Renal cortex interstitium (tissue), 11 donors: ENCODE measurements around the gene CRMP1. TPM values are rescaled to one million over a fixed set of nuclear protein-coding genes. Genes with fewer than 3 reads are reported as not detected.

Source experiments
- DNase-seq, 11 donors: peaks; one replicate each; pipeline ENCODE4 v3.0.0-alpha.2; 2013; ENCODE audit warnings: low read depth in 9 of 11, low spot score in 4 of 11; ENCODE audit errors: extremely low read depth in 1 of 11
- polyA plus RNA-seq, 3 donors: library from polyadenylated mRNA; unstranded; fragments of 120-200 nt; gene quantifications; one replicate each; pipeline ENCODE4 v1.2.1, GENCODE V29; 2013; ENCODE audit not compliant: insufficient read length in 3 of 3

Gene CRMP1
- polyA plus RNA-seq, 3 donors, result 51.0 to 59.1 (median 52.3) TPM

GRCh38 chr4:5924461-5925125 is 31.7 kb upstream of the CRMP1 start:
- no peak for DNase-seq

- DNase-seq, result no peak
Measured at GRCh38 chr4:5923376-5923775, 30.5 kb upstream of the CRMP1 start.

DNA sequence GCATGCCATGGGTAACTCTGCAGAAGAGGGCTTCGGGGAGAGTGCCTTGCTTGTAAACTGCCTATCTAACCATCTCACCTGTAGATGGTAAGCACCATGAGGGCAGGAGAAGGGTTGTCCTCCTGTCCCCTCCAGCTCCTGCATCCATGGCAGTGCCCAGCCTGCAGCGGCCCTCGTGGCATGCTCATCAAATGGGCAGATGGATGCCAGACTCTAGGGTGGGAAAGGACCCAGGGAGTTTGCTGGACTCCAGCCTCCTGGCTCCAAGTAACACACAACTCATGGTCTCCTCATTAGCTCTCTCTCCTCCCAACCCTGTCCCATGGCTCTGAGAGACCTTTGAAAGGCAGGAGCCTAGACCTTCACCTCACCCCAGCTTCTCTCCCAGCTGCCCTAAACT is 29.7 kb upstream of the CRMP1 start:
- no peak for DNase-seq

DNA sequence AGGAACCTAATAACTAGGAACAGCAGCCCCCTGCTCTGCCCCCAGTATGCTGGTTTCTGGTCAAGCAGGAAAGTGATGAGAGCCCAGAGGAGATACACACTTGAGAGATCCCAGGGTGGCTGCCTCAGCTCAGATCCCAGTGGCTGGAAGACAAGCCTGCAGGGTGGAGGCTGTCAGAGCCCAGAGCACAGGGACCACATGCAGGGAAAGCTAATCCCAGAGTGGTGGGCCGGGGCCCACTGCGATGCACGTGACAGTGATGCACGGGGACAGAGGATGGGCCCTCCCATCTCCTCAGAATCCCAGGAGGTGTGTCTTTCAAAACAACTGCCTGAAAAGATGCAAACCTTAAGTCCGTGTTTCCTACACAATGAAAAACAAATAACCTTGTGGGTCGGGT is 29.1 kb upstream of the CRMP1 start:
- no peak for DNase-seq

DNA sequence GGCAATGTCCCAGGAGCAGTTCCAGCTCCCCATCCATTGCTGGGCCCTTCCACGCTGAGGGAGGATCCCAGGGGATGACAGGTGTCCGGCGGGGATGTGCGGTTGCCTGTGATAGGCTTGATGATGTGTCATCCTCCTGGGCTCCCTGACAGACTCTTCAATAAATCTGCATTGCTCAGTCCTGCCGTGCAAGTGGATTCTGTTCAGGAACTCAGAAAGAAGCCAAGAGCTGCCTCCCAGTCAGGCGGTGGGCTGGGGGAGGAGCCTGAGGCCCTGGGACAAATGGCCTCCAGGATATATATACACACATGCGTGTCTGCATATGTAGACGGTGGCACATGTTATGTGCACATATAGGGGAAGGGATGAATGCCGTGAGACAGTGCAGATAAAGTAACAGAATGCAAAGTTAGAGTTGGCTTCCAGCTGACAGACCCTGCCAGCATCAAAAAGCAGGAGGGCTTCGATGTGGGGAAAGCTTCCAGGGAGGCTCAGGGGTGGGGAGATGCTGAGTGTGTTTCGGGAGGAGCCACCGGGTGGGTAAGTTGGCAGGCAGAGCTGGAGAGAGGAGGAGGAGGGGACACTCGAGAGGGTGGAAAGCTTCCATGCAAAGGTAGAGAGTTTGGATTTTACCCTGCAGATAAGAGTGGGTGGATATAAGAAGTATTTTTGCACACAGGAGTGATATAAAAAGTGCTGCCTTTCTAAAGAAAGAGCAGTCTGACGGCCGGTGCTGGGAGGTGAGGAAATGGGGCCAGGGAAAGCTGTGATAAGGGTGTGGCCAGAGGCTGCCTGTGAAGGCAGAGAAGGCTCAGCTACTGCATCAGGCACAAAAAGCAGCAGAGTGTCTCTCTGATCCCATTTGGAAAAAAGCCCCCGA is 28.5 kb upstream of the CRMP1 start:
- no peak for DNase-seq

DNA sequence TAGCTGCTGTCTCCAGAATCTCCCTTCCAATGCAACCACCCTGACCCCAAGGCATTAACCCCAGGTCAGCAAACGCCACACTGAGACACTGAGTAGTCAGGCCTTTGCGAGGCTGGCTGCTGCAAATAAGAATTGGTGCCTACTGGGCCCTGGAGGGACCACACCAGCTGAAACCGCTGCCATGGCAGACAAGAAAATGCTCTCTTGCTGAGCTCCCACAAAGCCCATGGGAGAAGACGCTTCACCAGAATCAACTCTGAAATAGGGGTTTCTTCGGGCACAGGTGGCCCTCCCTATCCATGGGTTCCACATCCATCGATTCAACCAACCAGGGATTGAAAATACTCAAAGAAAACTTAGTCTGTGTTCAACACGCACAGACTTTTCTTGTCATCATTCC is 26.7 kb upstream of the CRMP1 start:
- no peak for DNase-seq

DNA sequence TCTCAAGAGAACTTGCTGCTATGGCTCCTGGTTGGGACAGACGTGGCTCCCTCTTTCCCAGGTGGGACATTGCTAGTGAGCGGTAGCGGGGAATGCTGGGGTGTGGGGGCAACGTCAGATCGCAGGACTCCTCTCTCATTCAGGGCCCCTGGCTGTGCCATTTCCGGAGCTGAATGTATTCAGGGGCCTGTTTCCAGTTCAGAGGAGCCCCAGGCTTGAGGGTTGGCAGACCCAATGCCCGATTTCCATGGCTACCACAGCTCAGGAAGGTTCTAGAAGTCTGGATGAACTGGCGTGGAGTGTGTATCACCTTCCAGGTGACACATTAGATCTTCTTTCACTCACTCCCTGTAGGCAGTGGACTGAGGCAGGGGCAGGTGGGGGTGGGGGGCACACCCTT is 26.2 kb upstream of the CRMP1 start:
- no peak for DNase-seq

DNA sequence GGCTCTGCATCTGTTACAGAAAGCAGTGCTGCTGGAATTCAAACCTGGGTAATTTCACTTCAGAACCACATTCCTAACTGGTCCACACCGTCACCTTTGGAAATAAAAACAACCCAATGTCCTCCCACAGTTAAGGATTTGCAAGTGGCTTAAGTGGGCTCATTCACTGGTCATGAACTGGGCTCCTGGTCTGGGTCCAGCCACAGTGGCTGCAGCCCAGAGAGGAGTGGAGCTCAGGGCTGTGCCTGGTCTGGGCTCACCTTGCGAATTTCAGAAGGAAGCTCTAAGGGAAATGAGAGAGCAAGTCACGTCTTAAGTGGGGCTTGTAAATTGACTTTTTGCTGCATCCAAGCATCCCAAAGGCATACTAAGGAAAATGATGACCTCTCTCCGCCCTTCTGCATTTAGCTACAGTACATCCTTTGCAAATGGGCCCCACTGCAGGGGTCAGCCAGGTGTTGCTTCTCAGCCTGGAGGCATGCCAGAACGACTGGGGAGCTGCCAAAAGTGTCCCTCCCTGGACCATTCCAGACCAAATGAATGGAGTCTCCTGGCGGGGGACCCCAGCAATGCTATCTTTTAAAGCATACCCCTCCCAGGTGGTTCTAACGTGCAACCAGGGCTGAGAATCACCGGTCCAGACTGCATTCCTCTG is 25.6 kb upstream of the CRMP1 start:
- no peak for DNase-seq

GRCh38 chr4:5917672-5918071 is 24.8 kb upstream of the CRMP1 start:
- no peak for DNase-seq

DNA sequence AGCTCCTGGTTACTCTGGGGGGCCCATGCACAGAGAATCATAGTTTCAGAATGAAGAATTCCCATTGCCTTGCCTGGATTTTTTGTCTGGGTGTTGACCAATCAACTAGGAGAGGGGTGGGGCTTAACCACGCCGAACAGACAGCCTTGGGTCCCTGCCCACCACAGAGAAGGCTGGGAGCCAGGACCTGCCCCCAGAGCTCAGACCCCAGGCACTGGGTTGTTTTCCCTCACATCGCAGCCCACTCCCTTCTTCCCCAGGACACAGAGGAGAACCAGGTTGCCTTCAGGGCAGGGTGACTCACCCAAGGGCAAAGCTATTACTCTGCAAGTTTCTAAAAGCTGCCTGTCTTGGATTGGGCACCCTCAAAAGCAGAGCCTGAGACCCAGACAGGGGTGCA is 23.3 kb upstream of the CRMP1 start:
- DNase-seq, result no peak

DNA sequence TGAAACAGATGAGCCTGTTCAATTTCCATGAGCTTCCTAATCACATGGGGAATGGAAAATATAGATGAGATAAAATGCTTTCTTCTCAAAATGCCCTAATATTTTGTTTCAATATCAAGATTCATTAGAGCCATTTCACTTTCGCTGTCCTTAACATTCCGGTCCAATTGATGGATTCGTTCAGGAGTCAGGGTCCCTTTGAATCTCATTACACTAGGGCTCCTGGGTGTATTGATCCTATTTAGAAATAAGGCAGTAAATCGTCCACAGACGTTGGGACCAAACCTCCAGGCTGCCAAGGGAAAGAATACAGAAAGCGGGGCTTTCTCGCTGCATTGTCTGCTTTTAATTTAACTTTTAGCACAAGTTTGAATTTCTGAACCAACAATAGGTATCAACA is 20.6 kb upstream of the CRMP1 start:
- no peak for DNase-seq

GRCh38 chr4:5912614-5913019 is 19.7 kb upstream of the CRMP1 start:
- no peak for DNase-seq

GRCh38 chr4:5908876-5909427 is 16.1 kb upstream of the CRMP1 start:
- no peak for DNase-seq

- DNase-seq, result no peak
Measured at GRCh38 chr4:5906191-5906590, 13.3 kb upstream of the CRMP1 start.

GRCh38 chr4:5905714-5906113 is 12.8 kb upstream of the CRMP1 start:
- no peak for DNase-seq

GRCh38 chr4:5900844-5901243 is 8.0 kb upstream of the CRMP1 start:
- DNase-seq, result no peak

DNA sequence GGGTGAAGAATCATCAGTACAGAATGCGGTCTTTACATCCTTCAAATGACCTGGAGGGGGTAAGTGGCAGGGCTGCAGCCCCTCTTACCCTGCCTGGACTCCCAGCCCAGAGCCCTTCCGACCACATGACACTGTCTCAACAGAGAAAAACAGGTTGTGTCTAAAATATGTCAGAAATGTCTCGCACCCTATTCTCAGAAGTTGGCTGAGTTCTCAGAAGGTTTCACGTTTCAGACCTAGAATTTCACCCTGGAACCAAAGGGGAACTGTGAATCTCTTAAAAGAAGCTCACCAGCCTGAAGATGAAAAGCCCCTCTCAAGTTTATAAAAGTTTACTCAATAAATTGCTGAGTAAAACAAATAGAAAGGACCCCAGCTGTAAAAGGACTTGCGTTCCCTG is 7.0 kb upstream of the CRMP1 start:
- no peak for DNase-seq

DNA sequence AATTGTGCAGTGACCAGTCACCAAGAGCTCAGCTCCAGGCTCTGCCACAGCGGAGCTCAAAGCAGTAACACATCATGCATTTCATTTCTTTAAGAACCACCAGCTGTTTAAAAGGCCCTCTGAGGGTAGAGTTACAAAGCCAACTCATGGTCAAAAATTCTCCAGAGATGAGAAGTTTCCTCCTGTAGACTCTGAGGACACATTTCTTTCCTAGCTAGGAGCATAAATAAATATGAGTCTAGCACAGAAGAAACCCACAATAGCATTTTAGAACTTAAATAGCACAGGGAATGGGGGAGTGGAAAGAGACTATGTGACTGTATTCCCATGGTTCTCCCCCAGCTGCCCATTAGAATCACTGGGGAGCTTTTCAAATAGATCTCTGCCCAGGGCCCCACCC is 6.5 kb upstream of the CRMP1 start:
- no peak for DNase-seq

- no peak for DNase-seq
Measured at GRCh38 chr4:5897674-5898073, 4.8 kb upstream of the CRMP1 start.

DNA sequence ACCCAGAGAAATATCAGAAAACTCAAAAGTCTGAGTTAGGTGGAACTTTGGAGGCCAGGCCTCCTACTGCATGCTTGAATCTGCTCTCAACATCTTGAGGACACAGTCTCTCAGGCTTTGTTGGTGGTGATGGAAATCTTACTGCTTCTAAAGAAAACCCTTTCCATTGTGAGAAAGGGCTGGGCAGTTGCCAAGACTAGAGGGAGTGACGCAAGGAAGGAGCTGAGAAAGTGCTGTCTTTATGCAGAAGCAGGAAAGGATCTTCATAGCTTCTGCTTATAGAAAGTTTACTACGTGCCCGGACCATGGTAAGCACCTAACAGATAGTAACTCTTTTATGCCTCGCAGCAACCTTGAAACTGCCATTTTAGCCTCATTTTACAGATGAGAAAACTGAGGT is 2.4 kb upstream of the CRMP1 start:
- no peak for DNase-seq
